Measurements from ENCODE around the gene GOSR1. TPM values are rescaled to one million over a fixed set of nuclear protein-coding genes. Genes with fewer than 3 reads are reported as not detected.
"Not testable (repeated sequence)": the region's sequence is repeated elsewhere in the genome, so short reads cannot be mapped to it uniquely, and the experiment has no call there.

The GOSR1 gene
- total RNA-seq, 1 experiment from 2014 or later = 58.1 TPM

- peaks cover 12 to 13% of the 10 kb centered on the region in 2 experiments for H3K4me1 Mint-ChIP-seq
- no peak overlapping the region for H3K27ac Mint-ChIP-seq
- no peak overlapping the region for H2AFZ ChIP-seq (ENCODE audit: low read length)
- no peak overlapping the region for H2BK12ac ChIP-seq (ENCODE audit: insufficient read length, low read depth, low read length)
- no peaks in the 10 kb centered on the region for H3K4me1 ChIP-seq (ENCODE audit: insufficient read depth, low read length)
- H4K20me1 ChIP-seq (ENCODE audit: control insufficient read depth, insufficient read depth, insufficient read length) = no peaks in the 10 kb centered on the region
- H2BK5ac ChIP-seq (ENCODE audit: insufficient read length, low read length) = no peak overlapping the region
- peaks cover 3% of the 10 kb centered on the region for H3K27me3 Mint-ChIP-seq (ENCODE audit: low read depth)
- no peak overlapping the region for H3T11ph ChIP-seq (ENCODE audit: low read length)
- no peaks in the 10 kb centered on the region for H3K9me3 ChIP-seq (ENCODE audit: control insufficient read depth, low read depth, low read length)
- H2BK15ac ChIP-seq (ENCODE audit: low read depth, low read length) = no peak overlapping the region
- H4K91ac ChIP-seq (ENCODE audit: insufficient read length, low read depth, low read length) = no peak overlapping the region
- no peak overlapping the region for H3K9ac ChIP-seq (ENCODE audit: extremely low read depth, insufficient read length, low read length)
- H3K79me1 ChIP-seq (ENCODE audit: insufficient read depth, low read depth, low read length, poor library complexity, severe bottlenecking) = no peaks in the 10 kb centered on the region
- H3K4me3 Mint-ChIP-seq = no peak overlapping the region
- H3K56ac ChIP-seq (ENCODE audit: insufficient read length, low read depth, low read length) = no peak overlapping the region
- H4K5ac ChIP-seq (ENCODE audit: insufficient read length, low read depth, low read length) = no peak overlapping the region
- no peak overlapping the region for H2BK20ac ChIP-seq (ENCODE audit: low read depth, low read length, poor library complexity, severe bottlenecking)
- H3K14ac ChIP-seq (ENCODE audit: insufficient read depth, low read length) = no peak overlapping the region
- H3K4me2 ChIP-seq (ENCODE audit: insufficient read depth, insufficient read length, low read length) = no peak overlapping the region
- H3K27ac ChIP-seq (ENCODE audit: insufficient read length, low read depth, low read length) = no peak overlapping the region
- H3K36me3 Mint-ChIP-seq (ENCODE audit: insufficient read depth in 1 of 3, low read depth in 3 of 3) = no peaks in the 10 kb centered on the region
- no peaks in the 10 kb centered on the region for H3K79me2 ChIP-seq (ENCODE audit: insufficient read depth, low read length)
- no peak for DNase-seq
- H3K23ac ChIP-seq (ENCODE audit: insufficient read length, low read depth, low read length) = no peak overlapping the region
- no peak overlapping the region for H4K8ac ChIP-seq (replicated peaks; ENCODE audit: insufficient read length, low read depth, low read length)
- no CpG with 5 or more reads among the region's 7 CpGs for WGBS (ENCODE audit: extremely low coverage, insufficient read length, low lambda C conversion rate)
- no peaks in the 10 kb centered on the region for H3K9me3 Mint-ChIP-seq
- H2BK120ac ChIP-seq (ENCODE audit: low read depth, low read length, poor library complexity, severe bottlenecking) = no peak overlapping the region
- H3K27me3 ChIP-seq (ENCODE audit: insufficient read depth, low read length) = no peaks in the 10 kb centered on the region
- no peak overlapping the region for H3K4ac ChIP-seq (ENCODE audit: low read depth, low read length)
- H2AK5ac ChIP-seq (ENCODE audit: insufficient read length, low read length) = no peak overlapping the region
- TF ChIP-seq, protein P1, sequence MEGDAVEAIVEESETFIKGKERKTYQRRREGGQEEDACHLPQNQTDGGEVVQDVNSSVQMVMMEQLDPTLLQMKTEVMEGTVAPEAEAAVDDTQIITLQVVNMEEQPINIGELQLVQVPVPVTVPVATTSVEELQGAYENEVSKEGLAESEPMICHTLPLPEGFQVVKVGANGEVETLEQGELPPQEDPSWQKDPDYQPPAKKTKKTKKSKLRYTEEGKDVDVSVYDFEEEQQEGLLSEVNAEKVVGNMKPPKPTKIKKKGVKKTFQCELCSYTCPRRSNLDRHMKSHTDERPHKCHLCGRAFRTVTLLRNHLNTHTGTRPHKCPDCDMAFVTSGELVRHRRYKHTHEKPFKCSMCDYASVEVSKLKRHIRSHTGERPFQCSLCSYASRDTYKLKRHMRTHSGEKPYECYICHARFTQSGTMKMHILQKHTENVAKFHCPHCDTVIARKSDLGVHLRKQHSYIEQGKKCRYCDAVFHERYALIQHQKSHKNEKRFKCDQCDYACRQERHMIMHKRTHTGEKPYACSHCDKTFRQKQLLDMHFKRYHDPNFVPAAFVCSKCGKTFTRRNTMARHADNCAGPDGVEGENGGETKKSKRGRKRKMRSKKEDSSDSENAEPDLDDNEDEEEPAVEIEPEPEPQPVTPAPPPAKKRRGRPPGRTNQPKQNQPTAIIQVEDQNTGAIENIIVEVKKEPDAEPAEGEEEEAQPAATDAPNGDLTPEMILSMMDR (conservative IDR thresholded peaks at IDR 0.05) = no peak
- no peak overlapping the region for H3K18ac ChIP-seq (ENCODE audit: insufficient read length, low read depth, low read length)
- no peaks in the 10 kb centered on the region for H3K23me2 ChIP-seq (ENCODE audit: insufficient read length, low read depth, low read length, poor library complexity, severe bottlenecking)
These were observed 82.4 kb downstream of the GOSR1 start for GRCh38 chr17:30559656-30560055.

GRCh38 chr17:30560117-30561026 is 83.2 kb downstream of the GOSR1 start:
- H3K9me3 Mint-ChIP-seq; H3K14ac ChIP-seq (ENCODE audit: insufficient read depth, low read length); H3K9ac ChIP-seq (ENCODE audit: extremely low read depth, insufficient read length, low read length); H2BK12ac ChIP-seq (ENCODE audit: insufficient read length, low read depth, low read length); H3K56ac ChIP-seq (ENCODE audit: insufficient read length, low read depth, low read length); H3K27ac ChIP-seq (ENCODE audit: insufficient read length, low read depth, low read length); H2BK120ac ChIP-seq (ENCODE audit: low read depth, low read length, poor library complexity, severe bottlenecking); H4K91ac ChIP-seq (ENCODE audit: insufficient read length, low read depth, low read length); H3K27me3 ChIP-seq (ENCODE audit: insufficient read depth, low read length); H4K5ac ChIP-seq (ENCODE audit: insufficient read length, low read depth, low read length); H4K8ac ChIP-seq (replicated peaks; ENCODE audit: insufficient read length, low read depth, low read length); H3K23ac ChIP-seq (ENCODE audit: insufficient read length, low read depth, low read length); H3K4me2 ChIP-seq (ENCODE audit: insufficient read depth, insufficient read length, low read length); H2AK5ac ChIP-seq (ENCODE audit: insufficient read length, low read length); H2BK20ac ChIP-seq (ENCODE audit: low read depth, low read length, poor library complexity, severe bottlenecking); H3K79me1 ChIP-seq (ENCODE audit: insufficient read depth, low read depth, low read length, poor library complexity, severe bottlenecking); H3K4ac ChIP-seq (ENCODE audit: low read depth, low read length); H4K20me1 ChIP-seq (ENCODE audit: control insufficient read depth, insufficient read depth, insufficient read length); H3K27ac Mint-ChIP-seq; H3T11ph ChIP-seq (ENCODE audit: low read length); H2BK15ac ChIP-seq (ENCODE audit: low read depth, low read length); H3K79me2 ChIP-seq (ENCODE audit: insufficient read depth, low read length); H3K27me3 Mint-ChIP-seq (ENCODE audit: low read depth); H3K36me3 Mint-ChIP-seq (ENCODE audit: insufficient read depth in 1 of 3, low read depth in 3 of 3); H3K4me1 ChIP-seq (ENCODE audit: insufficient read depth, low read length); H3K9me3 ChIP-seq (ENCODE audit: control insufficient read depth, low read depth, low read length); H2AFZ ChIP-seq (ENCODE audit: low read length); H3K18ac ChIP-seq (ENCODE audit: insufficient read length, low read depth, low read length); H2BK5ac ChIP-seq (ENCODE audit: insufficient read length, low read length); H3K23me2 ChIP-seq (ENCODE audit: insufficient read length, low read depth, low read length, poor library complexity, severe bottlenecking); H3K4me3 Mint-ChIP-seq: not testable (repeated sequence)
- peak; percentile 23 for DNase-seq
- no CpG with 5 or more reads among the region's 8 CpGs for WGBS (ENCODE audit: extremely low coverage, insufficient read length, low lambda C conversion rate)
- H3K4me1 Mint-ChIP-seq = peaks cover 18% of the 10 kb centered on the region in 2 experiments
